B cell (primary cell): ENCODE results near the gene SATB2. TPM values are rescaled to one million over a fixed set of nuclear protein-coding genes. Genes with fewer than 3 reads are reported as not detected.

ENCODE experiments used
- ATAC-seq: fragments of 200-7000 bp; cut with Tn5 transposase; one replicate; pipeline ENCODE4 v1.10.0; 2021; ENCODE audit warnings: low read depth, mild to moderate bottlenecking, moderate number of reproducible peaks, moderate library complexity
- CTCF ChIA-PET: fragments of 350-600 bp; sonication (Branson Sonifier 250); formaldehyde crosslinking; loops from one replicate; lab custom pipeline; 2021; ENCODE audit warnings: antibody characterized with exemption, inconsistent platforms; lab: Charles Lee
- POLR2A ChIA-PET: fragments of 350-600 bp; sonication (Branson Sonifier 250); formaldehyde crosslinking; loops from one replicate; lab custom pipeline; 2021; ENCODE audit warnings: antibody characterized with exemption; lab: Charles Lee
- DNase-seq: peaks from one replicate; pipeline ENCODE4 v3.0.0; 2013
- H2AFZ ChIP-seq: 2 replicates; pipeline ENCODE4 v1.6.1; 2012; ENCODE audit warnings: mild to moderate bottlenecking, low read depth, low read length; ENCODE audit not compliant: insufficient read depth, poor library complexity, severe bottlenecking
- H3K27ac ChIP-seq, 2 donors: 1 replicate in 1 of 2; 2 replicates in 1 of 2; pipeline ENCODE4 v1.5.1; 2012 to 2013; ENCODE audit warnings: low read length in 2 of 2, mild to moderate bottlenecking in 2 of 2, moderate library complexity in 1 of 2
- H3K27me3 ChIP-seq, 4 experiments: fragments of 200-600 bp in 1 of 4; sonication (generic) in 1 of 4; replicated peaks in 1 of 4; 1 replicate in 2 of 4; 2 replicates in 2 of 4; pipeline versions ENCODE4 v1.6.1 to v1.7.0; 2013 to 2016; ENCODE audit warnings: low read length in 3 of 4, mild to moderate bottlenecking in 2 of 4, mixed read lengths in 1 of 4, moderate library complexity in 1 of 4; ENCODE audit not compliant: insufficient read depth in 4 of 4, control insufficient read depth in 3 of 4; ENCODE audit errors: control extremely low read depth in 1 of 4
- H3K36me3 ChIP-seq, 2 experiments: replicated peaks in 1 of 2; 1 replicate in 1 of 2; 2 replicates in 1 of 2; pipeline versions ENCODE4 v1.6.1 to v1.7.1; 2013; ENCODE audit warnings: low read length in 1 of 2; ENCODE audit not compliant: insufficient read depth in 2 of 2, control insufficient read depth in 1 of 2; ENCODE audit errors: control extremely low read depth in 1 of 2, extremely low read depth in 1 of 2
- H3K4me1 ChIP-seq, 2 donors: fragments of 200-600 bp in 1 of 2; sonication (generic) in 1 of 2; 1 replicate in 1 of 2; 2 replicates in 1 of 2; pipeline versions ENCODE4 v1.5.1 to v1.6.1; 2013 to 2017; ENCODE audit warnings: low read length in 2 of 2; ENCODE audit not compliant: control insufficient read depth in 2 of 2, insufficient read depth in 2 of 2
- H3K4me2 ChIP-seq: replicated peaks from 2 replicates; pipeline ENCODE3; 2012; ENCODE audit warnings: mild to moderate bottlenecking, low read depth, low read length; ENCODE audit not compliant: poor library complexity, severe bottlenecking
- H3K4me3 ChIP-seq, 5 experiments: fragments of 200-600 bp in 1 of 5; sonication (generic) in 1 of 5; 1 replicate in 3 of 5; 2 replicates in 2 of 5; pipeline versions ENCODE4 v1.5.1 to v1.7.0; 2011 to 2016; ENCODE audit warnings: low read length in 4 of 5, mild to moderate bottlenecking in 4 of 5, low read depth in 2 of 5, control low read depth in 1 of 5, moderate library complexity in 1 of 5; ENCODE audit not compliant: insufficient read depth in 1 of 5; ENCODE audit errors: control extremely low read depth in 1 of 5, extremely low read depth in 1 of 5
- H3K79me2 ChIP-seq: fragments of 200-600 bp; sonication (generic); one replicate; pipeline ENCODE4 v1.6.0; 2016; ENCODE audit warnings: low read length; ENCODE audit not compliant: control insufficient read depth, insufficient read depth
- H3K9ac ChIP-seq: fragments of 200-600 bp; sonication (generic); 2 replicates; pipeline ENCODE4 v1.6.1; 2017; ENCODE audit warnings: mild to moderate bottlenecking, low read length, moderate library complexity
- H3K9me3 ChIP-seq, 3 donors: one replicate each; pipeline versions ENCODE4 v1.6.1 to v1.7.1; 2013; ENCODE audit warnings: low read length in 2 of 3; ENCODE audit not compliant: control insufficient read depth in 2 of 3, insufficient read depth in 1 of 3; ENCODE audit errors: control extremely low read depth in 1 of 3
- H4K20me1 ChIP-seq: 2 replicates; pipeline ENCODE4 v1.6.0; 2012; ENCODE audit warnings: mild to moderate bottlenecking, low read length; ENCODE audit not compliant: insufficient read depth, control insufficient read depth, poor library complexity, severe bottlenecking
- H3K27ac Mint-ChIP-seq: one replicate; pipeline ENCODE4 v1.8.0; 2021; ENCODE audit warnings: mixed read lengths
- H3K27me3 Mint-ChIP-seq: one replicate; pipeline ENCODE4 v1.8.0; 2021; ENCODE audit warnings: mixed read lengths
- H3K4me1 Mint-ChIP-seq: one replicate; pipeline ENCODE4 v1.8.0; 2021; ENCODE audit warnings: mixed read lengths
- H3K4me3 Mint-ChIP-seq: one replicate; pipeline ENCODE4 v1.8.0; 2021; ENCODE audit warnings: mixed read lengths
- H3K9me3 Mint-ChIP-seq: one replicate; pipeline ENCODE4 v1.8.0; 2022; ENCODE audit warnings: mixed read lengths; ENCODE audit not compliant: insufficient read depth
- EZH2 ChIP-seq: IDR thresholded peaks from 2 replicates; pipeline ENCODE4 v1.6.1; 2012; ENCODE audit warnings: borderline replicate concordance, low read depth, mild to moderate bottlenecking, moderate library complexity, low read length; ENCODE audit not compliant: insufficient read depth, poor library complexity, severe bottlenecking
- WGBS: methylation state at CpG from one replicate; pipeline ENCODE4 v1.1.5; 2013; ENCODE audit warnings: missing lambda C conversion rate; ENCODE audit not compliant: insufficient coverage; 5-methylcytosine and 5-hydroxymethylcytosine counted together
- intact Hi-C: fragments of 100-400 bp; cut with micrococcal nuclease; formaldehyde crosslinking; loops from one replicate; pipeline ENCODE4 v1.10.0; 2022
- polyA plus RNA-seq: library from polyadenylated mRNA; depleted of rRNA; stranded (reverse); fragments of >200 nt; gene quantifications from 2 replicates; pipeline ENCODE4 v1.2.3, GENCODE V29; 2012
- total RNA-seq, 2 donors: library from RNA; stranded (reverse); fragments of 120-200 nt in 1 of 2; gene quantifications; 1 replicate in 1 of 2; 2 replicates in 1 of 2; pipeline versions ENCODE4 v1.2.3 to v1.2.4, GENCODE V29; 2013 to 2022
- TF ChIP-seq, protein P1 (sequence below): fragments of 200-600 bp; IDR thresholded peaks from one replicate; pipeline ENCODE4 v1.8.0; 2022; ENCODE audit warnings: antibody characterized with exemption, mild to moderate bottlenecking

The SATB2 gene
- total and polyA plus RNA-seq, 2 donors (not counting 1 experiment from before 2014, with no cell fraction given), result 0.13 to 0.49 TPM

DNA sequence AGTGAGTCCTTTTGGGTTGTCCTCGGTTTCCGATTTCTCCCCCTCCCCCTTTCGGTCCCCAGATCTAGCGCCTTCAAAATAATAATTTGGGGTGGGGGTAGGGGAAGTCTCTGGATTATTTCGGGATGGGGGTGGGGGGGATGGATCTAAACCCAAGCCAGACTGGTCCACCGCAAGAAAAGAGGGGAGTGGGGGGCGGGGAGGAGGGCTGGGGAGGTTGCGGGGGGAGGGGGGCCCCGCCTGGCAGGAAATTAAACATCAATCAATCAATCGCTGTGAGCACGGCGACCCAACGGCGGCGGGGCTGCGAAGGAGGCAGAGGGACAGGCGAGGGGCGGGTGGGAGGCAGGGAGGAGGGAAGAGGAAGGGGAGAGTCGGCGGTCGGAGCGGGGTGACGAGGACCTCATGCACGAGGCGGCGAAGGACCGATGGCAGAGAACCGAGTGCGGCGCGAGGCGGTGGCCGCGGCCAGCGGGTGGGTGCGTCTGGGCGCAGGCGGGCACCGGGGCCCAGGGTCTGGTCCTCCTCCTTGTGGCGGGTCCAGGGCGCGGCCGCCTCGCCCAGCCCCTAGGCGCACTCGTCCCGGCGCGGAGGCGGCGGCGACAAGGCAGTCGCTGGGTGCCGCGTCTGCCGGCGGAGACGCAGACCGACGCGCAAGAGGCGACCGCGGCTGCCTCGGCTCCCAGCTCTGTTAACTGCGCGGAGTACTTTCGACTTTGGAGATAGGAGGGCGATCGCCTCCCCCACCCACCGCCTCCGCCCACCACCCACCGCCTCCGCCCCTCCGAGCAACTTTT is 468 bp upstream of the SATB2 start:
- H3K9me3 Mint-ChIP-seq, result peaks cover 5% of the 10 kb centered on the region
- Histone ChIP-seq H3K27me3 (peaks cover 2 to 70% (median 59%) of the 10 kb centered on the region in 4 experiments), H3K36me3 (no peaks in the 10 kb centered on the region), H3K27ac (no peak overlapping the region), H4K20me1 (no peaks in the 10 kb centered on the region), H2AFZ (peak overlapping the region; percentile 94), H3K4me3 (peak overlapping the region in 4 of 5 experiments; percentile 77 to 88 (median 83)), H3K9ac (peak overlapping the region; percentile 88), H3K79me2 (no peaks in the 10 kb centered on the region), H3K4me1 (peaks cover 39 to 43% of the 10 kb centered on the region in 2 donors), H3K9me3 (peaks cover 3 to 48% (median 17%) of the 10 kb centered on the region in 3 donors), H3K4me2 (peak overlapping the region; percentile 98)
- H3K4me3 Mint-ChIP-seq, result peak overlapping the region; percentile 98
- WGBS, result 1% methylated on average over 55 of the region's 75 CpGs
- intact Hi-C loops, result no loop called here
- H3K27me3 Mint-ChIP-seq, result peaks cover 35% of the 10 kb centered on the region
- DNase-seq (peak; percentile 62), ATAC-seq (peak; percentile 31)
- POLR2A ChIA-PET, result no interaction called here
- CTCF ChIA-PET, result no interaction called here
- TF ChIP-seq EZH2, result no peak
- TF ChIP-seq, protein P1, sequence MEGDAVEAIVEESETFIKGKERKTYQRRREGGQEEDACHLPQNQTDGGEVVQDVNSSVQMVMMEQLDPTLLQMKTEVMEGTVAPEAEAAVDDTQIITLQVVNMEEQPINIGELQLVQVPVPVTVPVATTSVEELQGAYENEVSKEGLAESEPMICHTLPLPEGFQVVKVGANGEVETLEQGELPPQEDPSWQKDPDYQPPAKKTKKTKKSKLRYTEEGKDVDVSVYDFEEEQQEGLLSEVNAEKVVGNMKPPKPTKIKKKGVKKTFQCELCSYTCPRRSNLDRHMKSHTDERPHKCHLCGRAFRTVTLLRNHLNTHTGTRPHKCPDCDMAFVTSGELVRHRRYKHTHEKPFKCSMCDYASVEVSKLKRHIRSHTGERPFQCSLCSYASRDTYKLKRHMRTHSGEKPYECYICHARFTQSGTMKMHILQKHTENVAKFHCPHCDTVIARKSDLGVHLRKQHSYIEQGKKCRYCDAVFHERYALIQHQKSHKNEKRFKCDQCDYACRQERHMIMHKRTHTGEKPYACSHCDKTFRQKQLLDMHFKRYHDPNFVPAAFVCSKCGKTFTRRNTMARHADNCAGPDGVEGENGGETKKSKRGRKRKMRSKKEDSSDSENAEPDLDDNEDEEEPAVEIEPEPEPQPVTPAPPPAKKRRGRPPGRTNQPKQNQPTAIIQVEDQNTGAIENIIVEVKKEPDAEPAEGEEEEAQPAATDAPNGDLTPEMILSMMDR, result no peak
- no peak overlapping the region for H3K27ac Mint-ChIP-seq
- H3K4me1 Mint-ChIP-seq, result peaks cover 34% of the 10 kb centered on the region
